ENCODE measurements around the gene TMEM106C.

GRCh38 chr12:48005001-48005749 is 41.8 kb downstream of the TMEM106C start:
- TF ChIP-seq POLR2A (IDR thresholded peaks at IDR 0.05; ENCODE audit: low read depth), result no peak
- no peak for TF ChIP-seq CTCF (IDR thresholded peaks at IDR 0.05)
- no peak for TF ChIP-seq POLR2AphosphoS5 (IDR thresholded peaks at IDR 0.05)
- no peak for TF ChIP-seq EP300 (IDR thresholded peaks at IDR 0.05)
